Endothelial cell of umbilical vein (primary cell): Measurements from ENCODE around the gene GLP2R. TPM values are rescaled to one million over a fixed set of nuclear protein-coding genes. Genes with fewer than 3 reads are reported as not detected.

ENCODE experiments used
- BruUV-seq: library from RNA; stranded (reverse); fragments of 400-500 nt; replicated peaks from 2 replicates; lab custom pipeline; 2021; lab: Mats Ljungman, UMichigan
- CTCF ChIA-PET: fragments of 300-600, 350-600 bp; sonication (Branson Sonifier 250); formaldehyde crosslinking; loops from one replicate; lab custom pipeline; 2021; ENCODE audit warnings: antibody characterized with exemption, inconsistent platforms; lab: Charles Lee
- POLR2A ChIA-PET: fragments of 300-600, 350-600 bp; sonication (Branson Sonifier 250); formaldehyde crosslinking; loops from one replicate; lab custom pipeline; 2021; ENCODE audit warnings: antibody characterized with exemption, inconsistent platforms; lab: Charles Lee
- DNase-seq: peaks from one replicate; pipeline ENCODE4 v3.0.0-alpha.2; 2011; ENCODE audit warnings: low read depth, low spot score
- FAIRE-seq: peaks from 2 replicates; lab custom pipeline; 2011; peaks lifted over from hg19 to GRCh38; lab: Jason Lieb, UNC
- H2AFZ ChIP-seq: 2 replicates; pipeline ENCODE4 v1.6.0; 2012; ENCODE audit warnings: low read depth, low read length, control low read depth, inconsistent platforms
- H3K27ac ChIP-seq: 2 replicates; pipeline ENCODE4 v1.5.1; 2011; ENCODE audit warnings: low read depth, mild to moderate bottlenecking, control low read depth, low read length, moderate library complexity; ENCODE audit not compliant: insufficient read depth
- H3K27me3 ChIP-seq, 2 experiments: 2 replicates each; pipeline versions ENCODE4 v1.6.0 to v1.6.1; 2011; ENCODE audit warnings: low read length in 2 of 2, mixed read lengths in 1 of 2; ENCODE audit not compliant: control insufficient read depth in 2 of 2, insufficient read depth in 2 of 2
- H3K36me3 ChIP-seq, 2 experiments: 2 replicates in 1 of 2; 3 replicates in 1 of 2; pipeline ENCODE4 v1.5.1; 2011; ENCODE audit warnings: low read length in 2 of 2, mild to moderate bottlenecking in 1 of 2, moderate library complexity in 1 of 2; ENCODE audit not compliant: control insufficient read depth in 2 of 2, insufficient read depth in 2 of 2; ENCODE audit errors: extremely low read depth in 1 of 2
- H3K4me1 ChIP-seq: 3 replicates; pipeline ENCODE4 v1.5.1; 2011; ENCODE audit warnings: mild to moderate bottlenecking, low read length; ENCODE audit not compliant: control insufficient read depth, insufficient read depth; ENCODE audit errors: extremely low read depth
- H3K4me2 ChIP-seq: 2 replicates; pipeline ENCODE4 v1.6.1; 2011; ENCODE audit warnings: low read length, control low read depth, mixed read lengths; ENCODE audit not compliant: insufficient read depth
- H3K4me3 ChIP-seq, 3 experiments: fragments of 200-600 bp in 1 of 3; sonication (generic), shearing (Covaris generic) in 1 of 3; replicated peaks in 1 of 3; 2 replicates each; pipeline ENCODE4 v1.5.1; 2011 to 2016; ENCODE audit warnings: control low read depth in 3 of 3, low read length in 3 of 3, mild to moderate bottlenecking in 2 of 3, inconsistent platforms in 1 of 3, low read depth in 1 of 3, moderate library complexity in 1 of 3; ENCODE audit not compliant: insufficient read depth in 1 of 3
- H3K79me2 ChIP-seq: 2 replicates; pipeline ENCODE4 v1.6.0; 2012; ENCODE audit warnings: low read length, inconsistent platforms; ENCODE audit not compliant: control insufficient read depth, insufficient read depth
- H3K9ac ChIP-seq: replicated peaks from 2 replicates; pipeline ENCODE3; 2011; ENCODE audit warnings: low read length, control low read depth; ENCODE audit not compliant: insufficient read depth; ENCODE audit errors: extremely low read depth
- H3K9me1 ChIP-seq: replicated peaks from 3 replicates; pipeline ENCODE4 v1.6.0; 2011; ENCODE audit warnings: mild to moderate bottlenecking, low read length; ENCODE audit not compliant: control insufficient read depth, insufficient read depth; ENCODE audit errors: extremely low read depth
- H3K9me3 ChIP-seq: replicated peaks from 2 replicates; pipeline ENCODE4 v1.5.1; 2012; ENCODE audit warnings: low read length, inconsistent platforms; ENCODE audit not compliant: control insufficient read depth, insufficient read depth
- H4K20me1 ChIP-seq: replicated peaks from 2 replicates; pipeline ENCODE3; 2011; ENCODE audit warnings: mild to moderate bottlenecking, low read length; ENCODE audit not compliant: control insufficient read depth, insufficient read depth; ENCODE audit errors: extremely low read depth
- EZH2 ChIP-seq: IDR thresholded peaks from 2 replicates; pipeline ENCODE4 v1.6.1; 2012; ENCODE audit warnings: borderline replicate concordance, low read depth, mild to moderate bottlenecking, moderate library complexity, low read length, inconsistent platforms; ENCODE audit not compliant: severe bottlenecking
- FOS ChIP-seq: IDR thresholded peaks from 2 replicates; pipeline ENCODE4 v1.6.1; 2011; ENCODE audit warnings: mild to moderate bottlenecking, low read length, moderate library complexity, borderline replicate concordance; ENCODE audit not compliant: insufficient read depth
- GATA2 ChIP-seq: IDR thresholded peaks from 2 replicates; pipeline ENCODE4 v1.7.0; 2011; ENCODE audit warnings: low read depth, mild to moderate bottlenecking, moderate library complexity, mixed read lengths, low read length; ENCODE audit not compliant: insufficient read length, insufficient read depth
- JUN ChIP-seq: IDR thresholded peaks from 2 replicates; pipeline ENCODE4 v1.6.1; 2011; ENCODE audit warnings: borderline replicate concordance, low read depth; ENCODE audit not compliant: insufficient read length, insufficient read depth
- MAX ChIP-seq: IDR thresholded peaks from 2 replicates; pipeline ENCODE4 v1.6.1; 2011; ENCODE audit not compliant: insufficient read depth, insufficient read length
- MYC ChIP-seq: IDR thresholded peaks from one replicate; pipeline ENCODE4 v1.6.1; 2011; ENCODE audit warnings: mild to moderate bottlenecking, low read depth, low read length
- POLR2A ChIP-seq: IDR thresholded peaks from 2 replicates; pipeline ENCODE4 v1.6.1; 2012; ENCODE audit warnings: low read depth, mild to moderate bottlenecking, control low read depth, low read length
- POLR2AphosphoS5 ChIP-seq: IDR thresholded peaks from 2 replicates; pipeline ENCODE4 v1.6.1; 2012; ENCODE audit warnings: low read depth, mild to moderate bottlenecking, control low read depth, low read length, moderate library complexity; ENCODE audit not compliant: insufficient read depth
- dilution Hi-C: fragments of 300-500 bp; cut with MboI; formaldehyde crosslinking; loops from one replicate; pipeline ENCODE4 v1.15.0; 2019; ENCODE audit warnings: low sequenced_read_pairs; ENCODE audit not compliant: extremely low pct_ligation_motif_present
- intact Hi-C: fragments of 100-400 bp; cut with micrococcal nuclease; formaldehyde crosslinking; loops from one replicate; pipeline ENCODE4 v1.10.0; 2022
- polyA plus RNA-seq, 4 experiments: library from polyadenylated mRNA; depleted of rRNA in 3 of 4; stranded (reverse) in 3 of 4; unstranded in 1 of 4; fragments of >200 nt; gene quantifications; 2 replicates each; pipeline versions ENCODE4 v1.2.1 to v1.2.3, GENCODE V29; 2011 to 2012; ENCODE audit warnings: missing spikeins in 1 of 4
- total RNA-seq: library from RNA; stranded (reverse); gene quantifications from 2 replicates; pipeline ENCODE4 v1.2.3, GENCODE V29; 2021
- TF ChIP-seq, protein P1 (sequence below), 2 donors: IDR thresholded peaks; 1 replicate in 1 of 2; 2 replicates in 1 of 2; pipeline ENCODE4 v1.5.1; 2011; ENCODE audit warnings: low read length in 2 of 2, mild to moderate bottlenecking in 2 of 2, moderate library complexity in 2 of 2, control low read depth in 1 of 2, inconsistent platforms in 1 of 2, low read depth in 1 of 2; ENCODE audit not compliant: insufficient read depth in 1 of 2; ENCODE audit errors: extremely low read depth in 1 of 2

Gene GLP2R
- total and polyA plus RNA-seq, 2 donors (not counting 3 experiments of a cell fraction or from before 2014, with no cell fraction given): not detected

DNA sequence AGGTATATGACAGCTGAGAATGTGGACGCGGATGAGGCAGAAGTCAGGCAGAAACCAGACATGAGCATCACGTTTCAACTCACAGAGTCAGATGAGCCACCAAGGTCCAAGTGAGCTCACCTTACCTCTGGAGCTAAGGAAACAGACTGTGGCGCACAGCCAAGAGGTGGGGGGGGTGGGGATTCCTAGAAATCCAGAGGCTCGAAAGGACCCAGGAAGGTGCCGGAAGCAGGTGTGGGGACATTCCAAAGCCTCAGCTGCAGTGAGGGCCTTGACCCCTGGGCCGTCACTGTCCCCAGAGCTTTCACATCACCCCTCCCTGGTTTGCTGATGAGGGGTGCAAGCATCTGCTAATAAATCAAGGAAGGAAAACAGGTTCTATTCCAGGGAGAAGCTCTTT, 108.6 kb downstream of the GLP2R start:
- Histone ChIP-seq H2AFZ (no peak overlapping the region), H3K27me3 (no peaks in the 10 kb centered on the region), H3K79me2 (no peaks in the 10 kb centered on the region), H3K27ac (no peak overlapping the region), H3K9ac (no peak overlapping the region), H3K4me1 (no peaks in the 10 kb centered on the region), H3K9me1 (no peaks in the 10 kb centered on the region), H4K20me1 (no peaks in the 10 kb centered on the region), H3K36me3 (no peaks in the 10 kb centered on the region), H3K4me3 (no peak overlapping the region), H3K4me2 (no peak overlapping the region), H3K9me3 (peaks cover 4% of the 10 kb centered on the region)
- ChIA-PET POLR2A (no interaction called here), CTCF (interaction anchor here (1.0 kb wide), 1 partner anchor 10 kb away, joined by 3 read pairs; no protein-coding TSS in a partner anchor)
- intact Hi-C loops: no loop called here
- no peak for DNase-seq
- BruUV-seq: no TSS peak
- TF ChIP-seq MYC: no peak
- no peak for TF ChIP-seq MAX
- TF ChIP-seq JUN: no peak
- TF ChIP-seq, protein P1, sequence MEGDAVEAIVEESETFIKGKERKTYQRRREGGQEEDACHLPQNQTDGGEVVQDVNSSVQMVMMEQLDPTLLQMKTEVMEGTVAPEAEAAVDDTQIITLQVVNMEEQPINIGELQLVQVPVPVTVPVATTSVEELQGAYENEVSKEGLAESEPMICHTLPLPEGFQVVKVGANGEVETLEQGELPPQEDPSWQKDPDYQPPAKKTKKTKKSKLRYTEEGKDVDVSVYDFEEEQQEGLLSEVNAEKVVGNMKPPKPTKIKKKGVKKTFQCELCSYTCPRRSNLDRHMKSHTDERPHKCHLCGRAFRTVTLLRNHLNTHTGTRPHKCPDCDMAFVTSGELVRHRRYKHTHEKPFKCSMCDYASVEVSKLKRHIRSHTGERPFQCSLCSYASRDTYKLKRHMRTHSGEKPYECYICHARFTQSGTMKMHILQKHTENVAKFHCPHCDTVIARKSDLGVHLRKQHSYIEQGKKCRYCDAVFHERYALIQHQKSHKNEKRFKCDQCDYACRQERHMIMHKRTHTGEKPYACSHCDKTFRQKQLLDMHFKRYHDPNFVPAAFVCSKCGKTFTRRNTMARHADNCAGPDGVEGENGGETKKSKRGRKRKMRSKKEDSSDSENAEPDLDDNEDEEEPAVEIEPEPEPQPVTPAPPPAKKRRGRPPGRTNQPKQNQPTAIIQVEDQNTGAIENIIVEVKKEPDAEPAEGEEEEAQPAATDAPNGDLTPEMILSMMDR (IDR thresholded peaks at IDR 0.05; ENCODE audit: extremely low read depth in 1 of 2, insufficient read depth in 1 of 2, low read depth in 1 of 2, low read length in 2 of 2): no peak
- TF ChIP-seq FOS: no peak
- TF ChIP-seq EZH2: no peak
- no peak for TF ChIP-seq POLR2A
- no peak for TF ChIP-seq POLR2AphosphoS5
- TF ChIP-seq GATA2: no peak
- dilution Hi-C loops: no loop called here
- FAIRE-seq: no peak
